Hepatocyte (in vitro differentiated cells): ENCODE measurements around the gene WNK1. TPM values are rescaled to one million over a fixed set of nuclear protein-coding genes. Genes with fewer than 3 reads are reported as not detected.

Source experiments
- DNase-seq: peaks from one replicate; pipeline ENCODE4 v3.0.0-alpha.2; 2016; ENCODE audit warnings: low spot score
- H2AFZ ChIP-seq: fragments of 200-600 bp; sonication (generic); 2 replicates; pipeline ENCODE4 v1.6.0; 2016; ENCODE audit warnings: antibody characterized with exemption, mild to moderate bottlenecking
- H3K27ac ChIP-seq: fragments of 200-600 bp; sonication (generic); 2 replicates; pipeline ENCODE4 v1.5.1; 2016; ENCODE audit warnings: mild to moderate bottlenecking
- H3K27me3 ChIP-seq: fragments of 200-600 bp; sonication (generic); 2 replicates; pipeline ENCODE4 v1.6.1; 2016
- H3K36me3 ChIP-seq: fragments of 200-600 bp; sonication (generic); replicated peaks from 2 replicates; pipeline ENCODE4 v1.5.1; 2016; ENCODE audit warnings: low read depth; ENCODE audit not compliant: insufficient read depth
- H3K4me1 ChIP-seq: fragments of 200-600 bp; sonication (generic); 2 replicates; pipeline ENCODE4 v1.5.1; 2016; ENCODE audit warnings: mild to moderate bottlenecking, moderate library complexity; ENCODE audit not compliant: insufficient read depth
- H3K4me2 ChIP-seq: fragments of 200-600 bp; sonication (generic); 2 replicates; pipeline ENCODE4 v1.6.0; 2016
- H3K4me3 ChIP-seq: fragments of 200-600 bp; sonication (generic); 2 replicates; pipeline ENCODE4 v1.5.1; 2016; ENCODE audit warnings: mild to moderate bottlenecking
- H3K79me2 ChIP-seq: fragments of 200-600 bp; sonication (generic); 2 replicates; pipeline ENCODE4 v1.6.0; 2017; ENCODE audit warnings: mild to moderate bottlenecking
- H3K9me2 ChIP-seq: fragments of 200-600 bp; sonication (generic); replicated peaks from 2 replicates; pipeline ENCODE4 v1.6.0; 2017; ENCODE audit warnings: mild to moderate bottlenecking; ENCODE audit not compliant: insufficient read depth
- H3K9me3 ChIP-seq: fragments of 200-600 bp; sonication (generic); 2 replicates; pipeline ENCODE4 v1.5.1; 2016; ENCODE audit warnings: low read depth, mild to moderate bottlenecking
- H4K20me1 ChIP-seq: fragments of 200-600 bp; sonication (generic); 2 replicates; pipeline ENCODE4 v1.6.0; 2016; ENCODE audit warnings: mild to moderate bottlenecking; ENCODE audit not compliant: insufficient read depth, poor library complexity, severe bottlenecking
- CTCF ChIP-seq: fragments of 200-600 bp; sonication (generic); IDR thresholded peaks from 2 replicates; pipeline ENCODE4 v1.5.1; 2016; ENCODE audit warnings: antibody characterized with exemption, mild to moderate bottlenecking; ENCODE audit not compliant: poor library complexity
- EZH2 ChIP-seq: fragments of 200-600 bp; sonication (generic); IDR thresholded peaks from 2 replicates; pipeline ENCODE4 v1.6.1; 2016; ENCODE audit warnings: antibody characterized with exemption, mild to moderate bottlenecking, borderline replicate concordance
- EZH2phosphoT487 ChIP-seq: fragments of 200-600 bp; sonication (generic); IDR thresholded peaks from one replicate; pipeline ENCODE4 v1.6.1; 2018; ENCODE audit warnings: antibody characterized with exemption, mild to moderate bottlenecking, low read depth, moderate library complexity; ENCODE audit not compliant: unreplicated experiment, severe bottlenecking
- WGBS: methylation state at CpG from one replicate; pipeline ENCODE4 v1.1.6; 2016; ENCODE audit warnings: low lambda C conversion rate; ENCODE audit errors: missing lambda C conversion rate; 5-methylcytosine and 5-hydroxymethylcytosine counted together
- polyA plus RNA-seq: library from polyadenylated mRNA; unstranded; fragments of >200 nt; fragmentation: Nextera tagmentation; extraction: Ambion mirVana; gene quantifications from 2 replicates; pipeline ENCODE4 v1.2.1, GENCODE V29; 2016
- total RNA-seq: library from RNA; depleted of rRNA; stranded (reverse); fragments of >200 nt; gene quantifications from 2 replicates; pipeline ENCODE4 v1.2.3, GENCODE V29; 2014

Gene WNK1
- total and polyA plus RNA-seq, 2 experiments from 2014 or later: 58.5 to 62.6 TPM

DNA sequence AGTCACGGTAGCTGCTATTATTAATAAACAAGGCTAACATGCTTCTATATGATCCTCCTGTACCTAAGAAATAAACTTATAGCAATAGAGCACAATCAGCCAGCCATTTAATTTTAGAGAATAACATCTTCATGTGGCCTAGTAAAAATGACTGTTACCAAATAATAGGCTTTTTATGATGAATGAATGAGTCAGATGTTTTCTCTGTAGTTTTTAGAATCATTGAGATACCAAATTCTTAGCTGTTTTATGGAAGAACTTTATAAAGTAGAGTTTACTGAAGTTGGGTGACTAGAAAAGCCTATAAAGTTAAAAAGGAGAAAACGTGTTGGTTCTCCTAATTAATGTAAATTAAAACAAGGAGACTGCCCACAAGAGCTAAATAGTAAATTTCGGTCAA, 40.7 kb downstream of the WNK1 start:
- no peaks in the 10 kb centered on the region for H3K9me3 ChIP-seq
- 91% methylated on average over 3 of the region's 3 CpGs for WGBS
- H3K4me2 ChIP-seq: no peak overlapping the region
- no peak overlapping the region for H2AFZ ChIP-seq
- H3K4me3 ChIP-seq: no peak overlapping the region
- H3K27ac ChIP-seq: no peak overlapping the region
- DNase-seq: no peak
- H3K4me1 ChIP-seq: peaks cover 12% of the 10 kb centered on the region
- H3K9me2 ChIP-seq: no peaks in the 10 kb centered on the region
- H3K27me3 ChIP-seq: no peaks in the 10 kb centered on the region
- peaks cover 79% of the 10 kb centered on the region for H4K20me1 ChIP-seq
- H3K36me3 ChIP-seq: no peaks in the 10 kb centered on the region
- no peak for TF ChIP-seq CTCF
- TF ChIP-seq EZH2phosphoT487: no peak
- H3K79me2 ChIP-seq: peaks cover 98% of the 10 kb centered on the region

DNA sequence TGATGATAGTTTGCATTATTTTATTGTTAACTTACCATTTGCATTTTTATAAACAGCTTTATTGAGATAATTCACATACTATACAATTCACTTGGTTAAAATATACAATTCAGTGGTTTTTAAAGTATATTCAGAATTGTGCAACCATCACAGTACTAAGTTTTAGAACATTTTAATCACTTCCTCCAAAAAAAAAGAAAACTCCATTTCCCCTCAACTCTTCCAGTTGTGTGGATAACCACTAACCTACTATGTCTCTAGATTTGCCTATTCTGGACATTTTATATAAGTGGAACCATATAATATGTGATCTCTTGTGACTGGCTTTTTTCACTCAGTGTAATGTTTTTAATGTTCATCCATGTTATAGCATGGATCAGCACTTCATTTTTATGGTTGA, 41.3 kb downstream of the WNK1 start:
- H3K4me1 ChIP-seq: peaks cover 12% of the 10 kb centered on the region
- H3K79me2 ChIP-seq: peaks cover 98% of the 10 kb centered on the region
- no peaks in the 10 kb centered on the region for H3K9me3 ChIP-seq
- no peaks in the 10 kb centered on the region for H3K36me3 ChIP-seq
- no peaks in the 10 kb centered on the region for H3K27me3 ChIP-seq
- H3K4me3 ChIP-seq: no peak overlapping the region
- no peak overlapping the region for H3K27ac ChIP-seq
- TF ChIP-seq EZH2 (no peak), EZH2phosphoT487 (no peak), CTCF (no peak)
- H3K4me2 ChIP-seq: no peak overlapping the region
- peaks cover 79% of the 10 kb centered on the region for H4K20me1 ChIP-seq
- no peak for DNase-seq
- no peaks in the 10 kb centered on the region for H3K9me2 ChIP-seq
- no peak overlapping the region for H2AFZ ChIP-seq

DNA sequence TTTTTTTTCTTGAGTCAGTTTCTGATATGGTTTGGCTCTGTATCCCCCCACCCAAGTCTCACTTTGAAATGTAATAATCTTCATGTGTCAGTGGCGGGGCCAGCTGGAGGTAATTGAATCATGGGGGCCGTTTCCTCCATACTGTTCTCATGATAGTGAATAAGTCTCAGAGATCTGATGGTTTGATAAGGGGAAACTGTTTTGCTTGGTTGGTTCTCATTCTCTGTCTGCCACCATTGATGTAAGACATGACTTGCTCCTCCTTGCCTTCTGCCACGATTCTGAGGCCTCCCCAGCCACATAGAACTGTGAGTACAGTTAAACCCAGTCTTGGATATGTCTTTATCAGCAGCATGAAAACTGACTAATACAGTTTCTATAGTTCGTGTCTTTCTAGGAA, 42.9 kb downstream of the WNK1 start:
- Histone ChIP-seq H3K4me3 (no peak overlapping the region), H3K9me3 (no peaks in the 10 kb centered on the region), H3K4me1 (peaks cover 8% of the 10 kb centered on the region), H3K4me2 (no peak overlapping the region), H3K36me3 (no peaks in the 10 kb centered on the region), H3K27ac (no peak overlapping the region), H2AFZ (no peak overlapping the region), H3K27me3 (no peaks in the 10 kb centered on the region), H3K79me2 (peaks cover 98% of the 10 kb centered on the region), H3K9me2 (no peaks in the 10 kb centered on the region), H4K20me1 (peaks cover 71% of the 10 kb centered on the region)
- WGBS: 70% methylated on average over 4 of the region's 4 CpGs
- no peak for DNase-seq
- TF ChIP-seq CTCF (no peak), EZH2 (no peak), EZH2phosphoT487 (no peak)

- H4K20me1 ChIP-seq: peaks cover 55% of the 10 kb centered on the region
- H3K9me3 ChIP-seq: no peaks in the 10 kb centered on the region
Measured at GRCh38 chr12:800401-800800, 48.0 kb downstream of the WNK1 start.

More at GRCh38 chr12:800401-800800, 48.0 kb downstream of the WNK1 start:
- no peak for DNase-seq
- TF ChIP-seq EZH2: no peak
- no peak for TF ChIP-seq CTCF
- no peak for TF ChIP-seq EZH2phosphoT487
- H3K27ac ChIP-seq: no peak overlapping the region
- no peak overlapping the region for H3K4me3 ChIP-seq
- H3K79me2 ChIP-seq: peaks cover 99% of the 10 kb centered on the region
- H3K4me1 ChIP-seq: no peaks in the 10 kb centered on the region
- no peak overlapping the region for H2AFZ ChIP-seq
- no peaks in the 10 kb centered on the region for H3K9me2 ChIP-seq
- no peaks in the 10 kb centered on the region for H3K36me3 ChIP-seq
- H3K4me2 ChIP-seq: no peak overlapping the region
- H3K27me3 ChIP-seq: no peaks in the 10 kb centered on the region
